ENCODE measurements around the gene CSMD2.

CSMD2 gene

GRCh38 chr1:33955096-33955495, 209.9 kb downstream of the CSMD2 start:
- TF ChIP-seq Cebpa-rat (IDR thresholded peaks at IDR 0.05), result no peak
- Histone ChIP-seq H3K27me3 (no peaks in the 10 kb centered on the region), H3K4me3 (no peak overlapping the region)

GRCh38 chr1:33949570-33949969, 215.5 kb downstream of the CSMD2 start:
- Histone ChIP-seq H4K20me1 (no peaks in the 10 kb centered on the region), H3K4me1 (no peaks in the 10 kb centered on the region), H3K4me3 (no peak overlapping the region), H3K9ac (no peak overlapping the region), H3K9me3 (no peaks in the 10 kb centered on the region), H3K27me3 (no peaks in the 10 kb centered on the region), H3K27ac (no peak overlapping the region), H3K36me3 (no peaks in the 10 kb centered on the region), H3K4me2 (no peak overlapping the region)
- no peak for TF ChIP-seq Cebpa-rat (IDR thresholded peaks at IDR 0.05)

More at GRCh38 chr1:33955096-33955495, 209.9 kb downstream of the CSMD2 start:
- Histone ChIP-seq H3K4me2 (no peak overlapping the region), H3K27ac (no peak overlapping the region), H3K9ac (no peak overlapping the region), H4K20me1 (no peaks in the 10 kb centered on the region), H3K4me1 (no peaks in the 10 kb centered on the region), H3K36me3 (no peaks in the 10 kb centered on the region), H3K9me3 (no peaks in the 10 kb centered on the region)

GRCh38 chr1:33948291-33948690, 216.7 kb downstream of the CSMD2 start:
- H4K20me1 ChIP-seq, result no peaks in the 10 kb centered on the region
- no peaks in the 10 kb centered on the region for H3K4me1 ChIP-seq
- H3K9ac ChIP-seq, result no peak overlapping the region
- no peaks in the 10 kb centered on the region for H3K27me3 ChIP-seq
- H3K4me2 ChIP-seq, result no peak overlapping the region
- H3K4me3 ChIP-seq, result no peak overlapping the region
- H3K9me3 ChIP-seq, result no peaks in the 10 kb centered on the region
- no peak for TF ChIP-seq Cebpa-rat (IDR thresholded peaks at IDR 0.05)
- H3K27ac ChIP-seq, result no peak overlapping the region
- no peaks in the 10 kb centered on the region for H3K36me3 ChIP-seq

DNA sequence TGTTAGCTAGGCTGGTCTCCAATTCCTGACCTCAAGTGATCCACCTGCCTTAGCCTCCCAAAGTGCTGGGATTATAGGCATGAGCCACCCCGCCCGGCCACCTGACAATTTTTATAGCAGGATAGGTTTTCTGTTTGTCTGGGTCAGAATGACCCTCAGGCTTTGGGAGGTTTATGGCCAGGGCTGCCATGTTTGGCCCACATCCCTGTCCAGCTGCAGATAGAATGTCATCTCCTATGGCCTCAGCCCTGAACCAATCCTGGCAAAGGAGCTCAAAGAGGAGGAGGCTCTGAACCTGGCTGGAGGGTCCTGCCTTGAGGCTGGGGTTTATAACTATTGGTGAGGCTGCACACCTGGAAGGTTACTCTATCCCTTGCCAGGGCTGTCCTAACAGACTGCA, 218.2 kb downstream of the CSMD2 start:
- H3K27ac ChIP-seq, result no peak overlapping the region
- no peak for TF ChIP-seq Cebpa-rat (IDR thresholded peaks at IDR 0.05)
- H3K4me2 ChIP-seq, result no peak overlapping the region
- H3K4me1 ChIP-seq, result no peaks in the 10 kb centered on the region
- H3K9me3 ChIP-seq, result no peaks in the 10 kb centered on the region
- H3K4me3 ChIP-seq, result no peak overlapping the region
- H3K9ac ChIP-seq, result no peak overlapping the region
- H3K27me3 ChIP-seq, result no peaks in the 10 kb centered on the region
- no peaks in the 10 kb centered on the region for H3K36me3 ChIP-seq
- H4K20me1 ChIP-seq, result no peaks in the 10 kb centered on the region

- no peak for TF ChIP-seq Cebpa-rat (IDR thresholded peaks at IDR 0.05)
- H3K4me1 ChIP-seq, result no peaks in the 10 kb centered on the region
- no peak overlapping the region for H3K4me2 ChIP-seq
- H3K36me3 ChIP-seq, result no peaks in the 10 kb centered on the region
- H3K4me3 ChIP-seq, result no peak overlapping the region
- no peak overlapping the region for H3K27ac ChIP-seq
- H3K27me3 ChIP-seq, result no peaks in the 10 kb centered on the region
- no peaks in the 10 kb centered on the region for H4K20me1 ChIP-seq
- H3K9ac ChIP-seq, result no peak overlapping the region
- no peaks in the 10 kb centered on the region for H3K9me3 ChIP-seq
These were observed 220.2 kb downstream of the CSMD2 start for GRCh38 chr1:33944846-33945245.

DNA sequence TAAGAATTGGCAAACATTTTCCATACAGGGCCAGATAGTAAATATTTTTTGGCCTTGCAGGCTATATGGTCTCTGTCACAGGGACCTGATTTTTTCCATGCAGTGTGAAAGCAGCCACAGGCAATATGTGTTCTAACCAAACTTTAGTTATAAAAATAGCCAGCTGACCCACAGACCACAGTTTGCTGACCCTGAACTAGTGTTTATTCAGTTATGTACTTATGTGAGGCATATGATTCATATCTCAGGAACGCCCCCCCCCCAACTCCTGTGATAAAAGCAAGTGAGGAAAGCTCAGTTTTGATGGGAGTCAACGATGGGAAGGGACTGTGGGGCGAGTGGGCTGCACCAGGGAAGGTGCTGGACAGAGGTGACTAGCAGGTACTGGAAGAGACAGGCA, 221.1 kb downstream of the CSMD2 start:
- H3K4me3 ChIP-seq, result no peak overlapping the region
- H3K9ac ChIP-seq, result no peak overlapping the region
- H3K27ac ChIP-seq, result no peak overlapping the region
- H3K27me3 ChIP-seq, result no peaks in the 10 kb centered on the region
- no peak for TF ChIP-seq Cebpa-rat (IDR thresholded peaks at IDR 0.05)
- no peak overlapping the region for H3K4me2 ChIP-seq
- no peaks in the 10 kb centered on the region for H3K4me1 ChIP-seq
- H3K9me3 ChIP-seq, result no peaks in the 10 kb centered on the region
- H4K20me1 ChIP-seq, result no peaks in the 10 kb centered on the region
- H3K36me3 ChIP-seq, result no peaks in the 10 kb centered on the region

- no peak for TF ChIP-seq Cebpa-rat (IDR thresholded peaks at IDR 0.05)
- Histone ChIP-seq H3K27me3 (no peaks in the 10 kb centered on the region), H3K4me3 (no peak overlapping the region), H3K9me3 (no peaks in the 10 kb centered on the region), H3K4me2 (no peak overlapping the region), H3K9ac (no peak overlapping the region), H3K36me3 (no peaks in the 10 kb centered on the region), H3K27ac (no peak overlapping the region), H3K4me1 (no peaks in the 10 kb centered on the region), H4K20me1 (no peaks in the 10 kb centered on the region)
These were observed 232.2 kb downstream of the CSMD2 start for GRCh38 chr1:33932871-33933270.

DNA sequence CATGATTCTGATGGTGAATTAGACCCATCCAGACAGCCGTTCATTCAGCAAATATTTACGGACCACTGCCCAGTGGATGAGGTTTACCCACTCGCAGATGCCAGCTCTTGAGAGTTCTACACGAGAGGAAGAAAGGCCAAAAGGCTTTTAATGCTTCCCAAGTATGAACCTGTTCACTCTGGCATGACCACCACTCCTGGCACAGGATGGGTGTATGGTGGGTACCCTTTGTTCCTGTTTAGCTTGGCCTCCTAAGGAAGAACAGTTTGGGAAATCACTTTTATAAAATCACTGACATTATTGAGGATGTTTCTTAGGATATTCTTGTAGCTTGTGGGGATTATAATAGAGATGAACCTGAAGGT, 233.9 kb downstream of the CSMD2 start:
- Histone ChIP-seq H4K20me1 (no peaks in the 10 kb centered on the region), H3K4me1 (no peaks in the 10 kb centered on the region), H3K4me2 (no peak overlapping the region), H3K27ac (no peak overlapping the region), H3K27me3 (no peaks in the 10 kb centered on the region), H3K9me3 (no peaks in the 10 kb centered on the region), H3K36me3 (no peaks in the 10 kb centered on the region), H3K4me3 (no peak overlapping the region), H3K9ac (no peak overlapping the region)
- TF ChIP-seq Cebpa-rat (IDR thresholded peaks at IDR 0.05), result no peak

- no peaks in the 10 kb centered on the region for H3K27me3 ChIP-seq
- H3K36me3 ChIP-seq, result no peaks in the 10 kb centered on the region
- no peak overlapping the region for H3K9ac ChIP-seq
- H3K4me3 ChIP-seq, result no peak overlapping the region
- no peak for TF ChIP-seq Cebpa-rat (IDR thresholded peaks at IDR 0.05)
- no peaks in the 10 kb centered on the region for H4K20me1 ChIP-seq
- H3K4me2 ChIP-seq, result no peak overlapping the region
- H3K9me3 ChIP-seq, result no peaks in the 10 kb centered on the region
- H3K27ac ChIP-seq, result no peak overlapping the region
- H3K4me1 ChIP-seq, result no peaks in the 10 kb centered on the region
These were observed 234.5 kb downstream of the CSMD2 start for GRCh38 chr1:33930346-33931110.

DNA sequence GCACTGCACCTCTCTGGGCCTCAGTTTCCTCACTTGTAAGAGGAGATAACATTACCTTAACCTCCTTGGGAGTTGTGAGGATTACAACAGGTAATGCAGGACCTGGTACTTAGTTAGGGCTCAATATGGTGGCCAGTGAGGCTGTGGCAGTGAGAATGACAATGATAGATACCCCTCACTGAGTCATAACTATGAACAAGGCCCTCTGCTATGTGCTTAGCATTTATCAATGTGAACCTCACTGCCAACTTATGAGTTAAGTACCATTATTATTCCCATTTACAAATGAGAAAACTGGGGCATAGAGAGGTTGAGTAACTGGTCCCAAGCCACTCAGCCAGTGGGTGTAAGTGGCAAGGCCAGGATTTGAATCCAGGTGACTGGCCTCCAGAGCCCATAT, 236.8 kb downstream of the CSMD2 start:
- Histone ChIP-seq H3K4me3 (no peak overlapping the region), H3K27me3 (no peaks in the 10 kb centered on the region), H3K9ac (no peak overlapping the region), H3K36me3 (no peaks in the 10 kb centered on the region), H3K27ac (no peak overlapping the region), H4K20me1 (no peaks in the 10 kb centered on the region), H3K4me1 (no peaks in the 10 kb centered on the region), H3K9me3 (0 out of 2 replicates have a peak, but pooled peaks cover 3% of the 10 kb centered on the region), H3K4me2 (no peak overlapping the region)
- no peak for TF ChIP-seq Cebpa-rat (IDR thresholded peaks at IDR 0.05)

GRCh38 chr1:33927721-33928120, 237.3 kb downstream of the CSMD2 start:
- Histone ChIP-seq H3K27ac (no peak overlapping the region), H3K9ac (no peak overlapping the region), H3K9me3 (0 out of 2 replicates have a peak, but pooled peaks cover 3% of the 10 kb centered on the region), H3K27me3 (no peaks in the 10 kb centered on the region), H3K4me1 (no peaks in the 10 kb centered on the region), H3K36me3 (no peaks in the 10 kb centered on the region), H3K4me3 (no peak overlapping the region), H4K20me1 (no peaks in the 10 kb centered on the region), H3K4me2 (no peak overlapping the region)
- TF ChIP-seq Cebpa-rat (IDR thresholded peaks at IDR 0.05), result no peak
